Ascending aorta (tissue), 2 donors: Measurements from ENCODE around the gene SLC4A11. TPM values are rescaled to one million over a fixed set of nuclear protein-coding genes. Genes with fewer than 3 reads are reported as not detected.

Source experiments
- DNase-seq, 2 donors: peaks; one replicate each; pipeline ENCODE4 v3.0.0-alpha.2; 2019; ENCODE audit warnings: low spot score in 2 of 2
- H3K27ac ChIP-seq, 2 donors: fragments of 200-600 bp; sonication (generic); one replicate each; pipeline ENCODE4 v1.5.1; 2016 to 2017; ENCODE audit warnings: mild to moderate bottlenecking in 1 of 2
- H3K27me3 ChIP-seq: fragments of 200-600 bp; sonication (generic); one replicate; pipeline ENCODE4 v1.5.1; 2017
- H3K36me3 ChIP-seq, 2 donors: fragments of 200-600 bp; sonication (generic); one replicate each; pipeline ENCODE4 v1.5.1; 2016
- H3K4me1 ChIP-seq, 2 donors: fragments of 200-600 bp; sonication (generic); one replicate each; pipeline ENCODE4 v1.5.1; 2016 to 2017; ENCODE audit warnings: mild to moderate bottlenecking in 1 of 2
- H3K4me3 ChIP-seq, 2 donors: fragments of 200-600 bp; sonication (generic); one replicate each; pipeline ENCODE4 v1.5.1; 2016 to 2017; ENCODE audit warnings: mild to moderate bottlenecking in 1 of 2
- H3K9me3 ChIP-seq, 2 donors: fragments of 200-600 bp; sonication (generic); one replicate each; pipeline ENCODE4 v1.5.1; 2016
- CTCF ChIP-seq, 3 experiments: fragments of 200-600 bp in 2 of 3; fragments of 450-650 bp in 1 of 3; sonication (generic) in 2 of 3; IDR thresholded peaks; one replicate each; pipeline ENCODE4 v1.5.1; 2016 to 2019; ENCODE audit warnings: antibody characterized with exemption in 3 of 3, mild to moderate bottlenecking in 1 of 3, moderate library complexity in 1 of 3
- intact Hi-C: fragments of 100-400 bp; cut with DNase I; formaldehyde crosslinking; loops from one replicate; pipeline ENCODE4 v1.15.1; 2023
- total RNA-seq: library from RNA; depleted of rRNA; stranded (reverse); fragments of >200 nt; gene quantifications from one replicate; pipeline ENCODE4 v1.1.0, GENCODE V29; 2016

The SLC4A11 gene
- total RNA-seq, 1 donor from 2014 or later, result 1.6 TPM

- no peak for DNase-seq
- H3K27ac ChIP-seq, result no peak overlapping the region
- no peaks in the 10 kb centered on the region for H3K9me3 ChIP-seq
- peaks cover 64 to 86% of the 10 kb centered on the region in 2 donors for H3K36me3 ChIP-seq
- no peak overlapping the region for H3K4me3 ChIP-seq
- H3K27me3 ChIP-seq, result no peaks in the 10 kb centered on the region
- no peak for TF ChIP-seq CTCF (IDR thresholded peaks at IDR 0.05)
- H3K4me1 ChIP-seq, result no peaks in the 10 kb centered on the region
- intact Hi-C loops, result no loop called here
These were observed 31.1 kb upstream of the SLC4A11 start for GRCh38 chr20:3270051-3270450.

- H3K4me1 ChIP-seq, result no peaks in the 10 kb centered on the region
- no peak for DNase-seq
- peaks cover 69 to 86% of the 10 kb centered on the region in 2 donors for H3K36me3 ChIP-seq
- no peak overlapping the region for H3K27ac ChIP-seq
- no peaks in the 10 kb centered on the region for H3K9me3 ChIP-seq
- no peak for TF ChIP-seq CTCF (IDR thresholded peaks at IDR 0.05)
- H3K4me3 ChIP-seq, result no peak overlapping the region
- intact Hi-C loops, result no loop called here
- no peaks in the 10 kb centered on the region for H3K27me3 ChIP-seq
These were observed 23.6 kb upstream of the SLC4A11 start for GRCh38 chr20:3262566-3262965.

GRCh38 chr20:3258429-3258828 lies 19.4 kb upstream of the SLC4A11 start:
- no peak for DNase-seq
- Histone ChIP-seq H3K36me3 (peaks cover 70 to 79% of the 10 kb centered on the region in 2 donors), H3K27ac (no peak overlapping the region), H3K9me3 (no peaks in the 10 kb centered on the region), H3K4me1 (no peaks in the 10 kb centered on the region), H3K27me3 (no peaks in the 10 kb centered on the region), H3K4me3 (no peak overlapping the region)
- TF ChIP-seq CTCF (IDR thresholded peaks at IDR 0.05), result no peak
- intact Hi-C loops, result no loop called here

- Histone ChIP-seq H3K36me3 (peaks cover 66 to 82% of the 10 kb centered on the region in 2 donors), H3K27me3 (no peaks in the 10 kb centered on the region), H3K4me1 (no peaks in the 10 kb centered on the region), H3K27ac (no peak overlapping the region), H3K9me3 (no peaks in the 10 kb centered on the region), H3K4me3 (no peak overlapping the region)
- DNase-seq, result no peak
- no peak for TF ChIP-seq CTCF (IDR thresholded peaks at IDR 0.05)
- intact Hi-C loops, result no loop called here
These were observed 16.7 kb upstream of the SLC4A11 start for GRCh38 chr20:3255728-3256127.

- DNase-seq, result no peak
- H3K36me3 ChIP-seq, result peaks cover 39 to 60% of the 10 kb centered on the region in 2 donors
- TF ChIP-seq CTCF (IDR thresholded peaks at IDR 0.05), result no peak
These were observed 12.8 kb upstream of the SLC4A11 start for GRCh38 chr20:3251806-3252205.

GRCh38 chr20:3250091-3250504 lies 11.1 kb upstream of the SLC4A11 start:
- intact Hi-C loops, result no loop called here
- TF ChIP-seq CTCF (IDR thresholded peaks at IDR 0.05), result no peak
- no peaks in the 10 kb centered on the region for H3K9me3 ChIP-seq
- DNase-seq, result no peak
- H3K4me3 ChIP-seq, result no peak overlapping the region
- no peaks in the 10 kb centered on the region for H3K27me3 ChIP-seq
- peaks cover 0 to 11% of the 10 kb centered on the region in 2 donors for H3K4me1 ChIP-seq
- peaks cover 26 to 44% of the 10 kb centered on the region in 2 donors for H3K36me3 ChIP-seq
- H3K27ac ChIP-seq, result no peak overlapping the region

More at GRCh38 chr20:3251806-3252205, 12.8 kb upstream of the SLC4A11 start:
- intact Hi-C loops, result no loop called here
- Histone ChIP-seq H3K9me3 (no peaks in the 10 kb centered on the region), H3K27me3 (no peaks in the 10 kb centered on the region), H3K4me3 (no peak overlapping the region), H3K4me1 (peaks cover 0 to 11% of the 10 kb centered on the region in 2 donors), H3K27ac (no peak overlapping the region)
